Measurements from ENCODE around the gene CLPTM1L.
"Not testable (repeated sequence)": the region's sequence is repeated elsewhere in the genome, so short reads cannot be mapped to it uniquely, and the experiment has no call there.

CLPTM1L gene

DNA sequence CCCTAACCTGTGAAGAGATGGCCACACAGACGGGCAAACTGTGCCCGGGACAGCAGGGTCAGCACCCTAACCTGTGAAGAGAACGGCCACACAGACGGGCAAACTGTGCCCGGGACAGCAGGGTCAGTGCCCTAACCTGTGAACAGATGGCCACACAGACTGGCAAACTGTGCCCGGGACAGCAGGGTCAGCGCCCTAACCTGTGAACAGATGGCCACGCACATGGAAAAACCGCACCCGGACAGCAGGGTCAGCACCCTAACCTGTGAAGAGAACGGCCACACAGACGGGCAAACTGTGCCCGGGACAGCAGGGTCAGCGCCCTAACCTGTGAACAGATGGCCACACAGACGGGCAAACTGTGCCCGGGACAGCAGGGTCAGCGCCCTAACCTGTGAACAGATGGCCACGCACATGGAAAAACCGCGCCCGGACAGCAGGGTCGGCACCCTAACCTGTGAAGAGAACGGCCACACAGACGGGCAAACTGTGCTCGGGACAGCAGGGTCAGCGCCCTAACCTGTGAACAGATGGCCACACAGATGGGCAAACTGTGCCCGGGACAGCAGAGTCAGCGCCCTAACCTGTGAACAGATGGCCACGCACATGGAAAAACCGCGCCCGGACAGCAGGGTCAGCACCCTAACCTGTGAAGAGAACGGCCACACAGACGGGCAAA is 5.6 kb downstream of the CLPTM1L start:
- not testable (repeated sequence) for DNase-seq

- DNase-seq: no peak
Measured at GRCh38 chr5:1338506-1339070, 6.3 kb downstream of the CLPTM1L start.

DNA sequence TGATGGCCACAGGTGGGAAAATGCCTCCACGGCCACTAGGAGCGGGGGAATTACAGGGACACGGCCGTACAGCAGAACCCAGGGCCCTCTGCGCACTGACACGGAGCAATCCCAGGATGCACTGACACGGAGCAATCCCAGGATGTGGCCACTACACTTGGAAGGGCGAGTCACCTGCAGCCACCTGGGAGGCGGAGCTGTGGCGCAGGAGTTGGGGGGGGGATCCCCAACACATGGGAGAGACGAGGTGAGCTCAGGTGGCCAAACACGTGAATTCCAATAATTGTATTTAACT is 6.8 kb downstream of the CLPTM1L start:
- no peak for DNase-seq

DNA sequence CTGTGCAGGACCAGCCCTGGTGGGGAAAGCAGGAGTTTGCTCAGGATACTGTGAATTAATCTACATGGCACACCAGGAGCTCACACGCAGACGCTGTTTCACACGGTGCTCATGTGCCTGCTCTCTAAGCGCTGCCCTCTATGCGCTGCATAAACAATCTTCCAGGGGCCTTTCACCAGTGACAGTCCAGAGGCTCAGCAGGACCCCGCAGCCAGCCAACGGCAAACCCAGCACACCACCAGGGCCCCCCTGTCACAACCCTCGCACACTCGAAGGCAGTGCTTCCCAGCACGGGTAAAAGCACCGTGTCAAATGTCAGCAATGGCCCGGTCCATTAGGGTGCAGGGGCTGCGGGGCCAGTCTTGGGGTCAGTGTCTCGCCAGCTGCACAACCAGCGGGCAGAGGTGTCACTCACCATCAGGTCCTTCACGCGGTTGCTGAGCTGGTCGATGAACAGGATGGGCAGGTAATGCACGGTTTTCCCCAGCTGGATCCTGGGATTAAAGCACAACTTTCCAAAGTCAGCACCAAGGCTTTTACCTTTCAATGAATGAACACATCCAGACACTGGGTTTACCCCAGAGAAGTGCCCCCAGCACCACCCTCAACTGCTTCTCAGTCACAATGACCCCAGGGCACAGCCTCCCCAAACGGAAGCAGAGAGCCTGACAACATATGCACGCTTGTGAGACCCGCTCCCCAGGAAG is 7.3 kb downstream of the CLPTM1L start:
- DNase-seq: no peak

- no peak for DNase-seq
Measured at GRCh38 chr5:1336749-1337488, 8.0 kb downstream of the CLPTM1L start.

DNA sequence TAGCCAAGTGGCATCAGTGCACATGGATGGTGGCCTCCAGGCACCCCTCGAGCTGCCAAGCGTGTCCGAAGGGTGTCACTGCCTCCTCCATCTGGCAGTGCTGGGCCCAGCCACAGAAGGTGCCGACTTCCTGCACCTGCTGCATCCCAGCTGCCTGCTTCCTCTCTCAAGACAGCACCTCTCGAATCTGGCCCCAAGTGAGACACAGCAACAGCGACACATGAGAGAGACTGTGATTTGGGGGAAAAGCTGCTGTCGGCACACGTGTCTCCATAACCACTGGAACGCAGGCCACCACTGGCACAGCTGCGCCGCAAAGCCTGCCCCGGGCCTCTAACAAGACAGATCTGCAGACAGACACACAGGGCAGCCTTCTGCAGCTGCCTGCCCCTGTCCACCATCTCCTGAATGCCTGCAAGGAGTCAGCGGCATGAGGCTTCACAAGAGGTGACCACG is 8.8 kb downstream of the CLPTM1L start:
- no peak for DNase-seq

DNA sequence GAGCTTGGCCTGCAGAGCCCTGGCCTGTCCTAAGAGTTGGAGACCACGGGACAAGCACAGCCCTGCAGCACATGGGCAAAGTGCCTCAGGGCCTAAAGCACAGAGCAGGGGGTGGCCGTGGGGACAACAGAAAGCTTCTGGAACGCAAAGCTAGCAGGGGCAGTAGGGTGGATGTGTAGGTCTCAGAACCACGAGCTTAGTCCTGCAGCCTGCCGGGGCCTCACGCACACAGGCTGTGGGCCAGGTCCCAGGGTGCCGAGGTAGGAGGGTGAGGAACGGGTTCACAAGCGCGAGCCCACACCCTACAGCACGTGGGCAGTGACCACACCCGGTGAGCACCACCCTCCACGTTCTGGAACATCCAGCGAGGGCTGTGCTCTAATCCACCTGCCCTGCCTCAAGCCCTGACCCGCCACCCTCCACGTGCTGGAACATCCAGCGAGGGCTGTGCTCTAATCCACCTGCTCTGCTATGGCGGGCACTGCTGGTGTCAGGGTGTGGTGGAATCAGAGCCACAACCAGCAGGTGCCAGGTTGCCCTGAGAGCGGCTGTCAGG is 9.3 kb downstream of the CLPTM1L start:
- DNase-seq: no peak

DNA sequence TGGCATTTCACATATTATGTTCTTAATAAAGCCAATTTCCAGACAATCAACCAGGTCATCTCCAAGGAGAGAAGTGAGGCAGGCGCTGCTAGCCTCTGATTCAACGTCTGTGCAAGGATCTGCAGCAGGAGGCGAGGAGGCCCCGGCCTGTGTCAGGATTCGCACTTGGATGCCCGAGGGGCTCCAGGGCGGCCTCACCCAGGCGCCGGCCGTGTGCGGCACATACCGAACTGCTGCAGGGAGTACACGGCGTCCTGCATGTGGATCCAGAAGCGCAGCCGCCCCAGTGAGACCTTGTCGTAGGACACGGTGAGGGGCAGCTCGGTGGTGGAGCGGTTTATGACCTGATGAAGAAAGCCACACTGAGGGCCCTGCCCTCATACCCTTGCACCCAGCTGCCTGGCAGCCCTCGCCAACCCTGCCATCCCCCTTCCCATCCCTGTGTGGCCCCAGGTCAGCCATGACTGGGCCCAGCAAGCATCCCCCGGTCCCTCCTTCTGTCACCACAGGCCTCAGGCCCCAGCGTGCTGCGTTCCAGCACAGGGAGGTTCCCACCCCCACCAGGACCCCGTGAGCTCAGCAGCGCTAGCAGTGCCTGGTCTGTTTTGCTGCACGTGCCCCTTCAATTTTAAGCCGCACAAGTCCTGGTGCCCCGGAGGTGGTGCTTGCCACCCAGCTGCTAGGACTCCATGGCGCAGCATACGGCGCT is 9.9 kb downstream of the CLPTM1L start:
- DNase-seq: no peak

- no peak for DNase-seq
Measured at GRCh38 chr5:1333986-1334385, 10.9 kb downstream of the CLPTM1L start.

GRCh38 chr5:1333286-1333685 is 11.6 kb downstream of the CLPTM1L start:
- not testable (repeated sequence) for DNase-seq

DNA sequence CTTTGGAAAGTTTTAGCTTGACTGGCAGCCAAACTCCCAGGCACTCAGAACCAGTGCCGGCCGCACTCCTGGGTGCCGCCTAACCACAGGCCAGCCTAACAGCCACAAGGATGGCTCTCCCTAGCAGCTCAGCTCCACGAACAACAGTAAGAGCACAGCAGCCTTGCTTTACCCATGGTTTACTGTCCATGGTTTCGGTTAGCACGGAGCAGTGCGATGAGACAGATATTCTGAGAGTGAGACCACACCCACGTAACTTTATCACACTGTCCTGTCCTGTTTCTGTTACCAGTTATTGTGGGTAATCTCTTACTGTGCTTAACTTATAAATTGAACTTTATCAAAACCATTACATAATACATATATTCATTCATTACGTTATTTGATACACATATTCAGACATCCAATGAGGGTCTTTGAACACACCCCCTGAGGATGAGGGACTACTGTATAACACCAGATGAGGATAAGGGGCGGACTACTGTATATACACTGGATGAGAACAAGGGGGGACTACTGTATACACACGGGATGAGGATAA is 12.4 kb downstream of the CLPTM1L start:
- DNase-seq: no peak

- DNase-seq: no peak
Measured at GRCh38 chr5:1331861-1332405, 13.0 kb downstream of the CLPTM1L start.

GRCh38 chr5:1330847-1331831 is 13.8 kb downstream of the CLPTM1L start:
- DNase-seq: no peak

GRCh38 chr5:1330146-1330846 is 14.6 kb downstream of the CLPTM1L start:
- DNase-seq: no peak

DNA sequence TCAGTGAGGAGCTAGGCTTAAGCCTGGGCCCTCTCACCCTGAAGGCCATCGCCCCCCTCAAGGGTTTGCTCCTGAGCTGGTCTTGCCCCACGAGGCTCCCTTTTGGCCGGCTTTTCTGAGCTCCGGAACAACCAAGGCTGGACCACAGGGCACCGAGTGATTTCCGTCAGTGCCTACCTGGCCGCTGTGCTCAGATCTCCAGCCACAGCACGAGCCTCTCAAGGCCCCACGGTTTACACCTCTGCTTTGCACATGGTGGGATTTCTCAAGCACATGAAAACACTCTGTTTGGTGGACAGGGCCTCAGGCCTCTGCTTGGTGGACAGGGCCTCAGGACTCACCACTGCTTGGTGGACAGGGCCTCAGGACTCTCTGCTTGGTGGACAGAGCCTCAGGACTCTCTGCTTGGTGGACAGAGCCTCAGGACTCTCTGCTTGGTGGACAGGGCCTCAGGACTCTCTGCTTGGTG is 15.8 kb downstream of the CLPTM1L start:
- DNase-seq: no peak

GRCh38 chr5:1328237-1329110 is 16.4 kb downstream of the CLPTM1L start:
- not testable (repeated sequence) for DNase-seq

DNA sequence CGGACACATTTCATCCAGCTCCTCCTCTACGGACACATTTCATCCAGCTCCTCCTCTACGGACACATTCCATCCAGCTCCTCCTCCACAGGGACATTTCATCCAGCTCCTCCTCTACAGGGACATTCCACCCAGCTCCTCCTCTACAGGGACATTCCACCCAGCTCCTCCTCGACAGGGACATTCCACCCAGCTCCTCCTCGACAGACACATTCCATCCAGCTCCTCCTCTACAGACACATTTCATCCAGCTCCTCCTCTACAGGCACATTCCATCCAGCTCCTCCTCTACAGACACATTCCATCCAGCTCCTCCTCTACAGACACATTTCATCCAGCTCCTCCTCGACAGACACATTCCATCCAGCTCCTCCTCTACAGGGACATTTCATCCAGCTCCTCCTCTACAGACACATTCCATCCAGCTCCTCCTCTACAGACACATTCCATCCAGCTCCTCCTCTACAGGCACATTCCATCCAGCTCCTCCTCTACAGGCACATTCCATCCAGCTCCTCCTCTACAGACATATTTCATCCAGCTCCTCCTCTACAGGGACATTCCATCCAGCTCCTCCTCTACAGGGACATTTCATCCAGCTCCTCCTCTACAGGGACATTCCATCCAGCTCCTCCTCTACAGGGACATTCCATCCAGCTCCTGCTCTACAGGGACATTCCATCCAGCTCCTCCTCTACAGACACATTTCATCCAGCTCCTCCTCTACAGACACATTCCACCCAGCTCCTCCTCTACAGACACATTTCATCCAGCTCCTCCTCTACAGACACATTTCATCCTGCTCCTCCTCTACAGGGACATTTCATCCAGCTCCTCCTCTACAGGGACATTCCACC is 17.8 kb downstream of the CLPTM1L start:
- DNase-seq: not testable (repeated sequence)

GRCh38 chr5:1326532-1326875 is 18.4 kb downstream of the CLPTM1L start:
- DNase-seq: not testable (repeated sequence)

Data from DMS153 (cell line).